HG03378 (cell line): ENCODE data around the gene PRKACA.
A peak's percentile ranks its signal among the peaks of the same experiment; 100 is the strongest.

ENCODE experiments used
- ATAC-seq: cut with Tn5 transposase; IDR thresholded peaks from one replicate; pipeline ENCODE4 v1.9.1; 2021; ENCODE audit warnings: mild to moderate bottlenecking, moderate library complexity; ENCODE audit not compliant: unreplicated experiment

PRKACA gene

DNA sequence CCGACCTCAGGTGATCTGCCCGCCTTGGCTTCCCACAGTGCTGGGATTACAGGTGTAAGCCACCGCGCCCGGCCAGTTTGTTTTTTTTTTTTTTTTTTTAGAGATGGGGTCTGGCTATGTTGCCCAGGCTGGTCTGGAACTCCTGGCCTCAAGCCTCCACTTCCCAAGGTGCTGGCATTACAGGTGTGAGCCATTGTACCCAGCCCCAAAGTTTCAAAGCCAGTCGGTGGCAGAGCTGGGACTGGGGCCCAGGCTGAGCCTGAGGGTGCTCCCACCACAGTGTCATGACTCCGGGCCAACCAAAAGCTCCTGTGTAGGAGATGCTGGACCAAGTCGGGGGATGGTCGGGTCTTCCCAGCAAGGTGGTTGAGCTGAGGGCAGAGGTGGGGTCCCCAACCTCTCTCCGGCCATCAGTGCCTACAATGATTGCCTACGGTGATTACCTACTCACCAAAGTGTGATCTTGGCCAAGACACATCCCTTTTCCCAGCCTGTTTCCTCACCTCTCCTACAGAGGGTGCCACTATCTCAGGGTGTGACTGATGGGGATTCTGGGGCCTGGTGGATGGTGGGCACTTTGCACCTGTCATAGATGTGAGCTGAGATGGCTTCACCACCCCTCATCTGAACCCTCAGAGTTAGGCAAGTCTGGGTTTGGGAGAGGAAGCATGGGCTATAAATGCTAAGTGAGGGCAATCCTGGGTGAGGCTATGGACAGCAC lies 21.1 kb downstream of the PRKACA start:
- no peak for ATAC-seq

DNA sequence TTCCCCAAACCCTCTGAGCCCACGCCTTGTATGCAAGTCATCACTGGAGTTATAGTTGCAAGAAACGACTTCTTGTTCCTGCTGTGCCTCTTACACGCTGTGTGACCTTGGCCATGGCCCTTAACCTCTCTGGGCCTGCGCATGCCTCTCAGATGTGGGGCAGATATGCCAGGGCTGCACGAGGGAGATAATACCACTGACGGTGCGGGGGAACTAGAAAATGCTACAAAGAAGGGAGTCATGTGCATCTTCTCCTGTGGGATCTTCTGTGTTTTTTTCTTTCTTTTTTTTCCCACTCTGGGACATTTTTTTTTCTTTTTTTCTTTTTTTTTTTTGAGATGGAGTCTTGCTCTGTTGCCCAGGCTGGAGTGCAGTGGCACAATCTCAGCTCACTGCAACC lies 22.7 kb downstream of the PRKACA start:
- ATAC-seq: no peak

DNA sequence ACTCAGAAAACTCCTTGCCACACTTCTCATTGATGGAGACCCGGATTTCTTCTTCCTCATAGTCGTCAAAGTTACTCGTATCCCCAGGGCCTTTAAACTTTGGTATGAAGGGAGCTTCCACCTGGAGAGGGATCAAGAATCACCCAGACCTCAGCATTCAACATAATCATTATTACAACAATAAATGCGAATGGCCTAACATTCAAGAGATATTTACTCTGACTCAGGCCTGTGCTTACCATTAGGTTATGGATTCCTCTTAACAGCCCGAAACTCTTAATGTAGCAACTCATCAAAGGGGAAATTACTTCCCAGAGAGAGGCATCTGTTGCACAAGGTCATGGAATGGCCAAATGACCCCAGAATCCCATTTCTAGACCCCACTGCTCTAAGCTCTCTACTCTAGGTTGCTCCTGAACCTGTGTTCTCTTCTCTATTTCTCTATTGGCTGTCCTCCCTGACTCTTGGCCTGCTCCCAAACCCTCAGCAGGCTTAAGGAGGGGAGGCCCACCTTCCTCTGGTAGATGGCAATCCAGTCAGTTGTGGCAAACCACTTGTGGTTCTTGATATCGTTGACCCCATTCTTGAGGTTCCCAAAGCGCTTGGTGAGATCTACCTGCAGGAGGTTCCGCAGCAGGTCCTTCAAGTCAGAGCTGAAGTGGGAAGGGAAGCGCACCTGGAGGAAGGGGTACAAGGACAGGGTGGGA lies 24.3 kb downstream of the PRKACA start:
- ATAC-seq: no peak

DNA sequence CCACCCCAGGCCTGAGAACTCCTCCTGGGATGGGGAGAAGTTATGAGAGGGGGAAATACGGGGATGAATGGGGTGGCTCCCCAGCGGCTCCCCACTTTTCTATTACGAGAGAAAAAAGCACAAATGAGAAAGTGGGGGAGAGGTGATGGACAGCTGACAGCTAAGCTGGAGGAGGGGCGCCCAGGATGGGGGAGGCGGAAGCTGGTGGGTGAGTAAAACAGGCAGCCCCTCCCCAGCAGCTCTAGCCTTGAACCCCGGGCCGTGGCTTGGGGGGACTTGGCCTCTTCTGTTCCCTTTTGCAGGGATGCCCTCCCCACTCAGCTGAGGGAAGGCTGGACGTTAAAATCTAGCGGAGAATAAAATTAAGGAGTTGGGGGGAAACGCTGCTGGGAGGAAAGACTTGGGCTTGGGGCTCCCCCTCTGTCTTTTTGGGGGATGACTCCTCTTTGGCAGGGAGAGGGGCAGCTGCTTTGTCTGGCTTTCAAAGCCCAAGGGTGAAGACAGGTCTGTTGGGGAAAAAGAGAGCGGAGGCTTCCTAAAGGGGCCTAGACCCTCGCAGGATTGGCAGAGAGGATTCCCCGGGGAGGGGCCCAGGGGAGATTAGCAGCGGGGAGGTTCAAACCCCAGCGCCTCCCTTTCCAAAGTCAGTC lies 25.6 kb downstream of the PRKACA start:
- ATAC-seq: no peak

DNA sequence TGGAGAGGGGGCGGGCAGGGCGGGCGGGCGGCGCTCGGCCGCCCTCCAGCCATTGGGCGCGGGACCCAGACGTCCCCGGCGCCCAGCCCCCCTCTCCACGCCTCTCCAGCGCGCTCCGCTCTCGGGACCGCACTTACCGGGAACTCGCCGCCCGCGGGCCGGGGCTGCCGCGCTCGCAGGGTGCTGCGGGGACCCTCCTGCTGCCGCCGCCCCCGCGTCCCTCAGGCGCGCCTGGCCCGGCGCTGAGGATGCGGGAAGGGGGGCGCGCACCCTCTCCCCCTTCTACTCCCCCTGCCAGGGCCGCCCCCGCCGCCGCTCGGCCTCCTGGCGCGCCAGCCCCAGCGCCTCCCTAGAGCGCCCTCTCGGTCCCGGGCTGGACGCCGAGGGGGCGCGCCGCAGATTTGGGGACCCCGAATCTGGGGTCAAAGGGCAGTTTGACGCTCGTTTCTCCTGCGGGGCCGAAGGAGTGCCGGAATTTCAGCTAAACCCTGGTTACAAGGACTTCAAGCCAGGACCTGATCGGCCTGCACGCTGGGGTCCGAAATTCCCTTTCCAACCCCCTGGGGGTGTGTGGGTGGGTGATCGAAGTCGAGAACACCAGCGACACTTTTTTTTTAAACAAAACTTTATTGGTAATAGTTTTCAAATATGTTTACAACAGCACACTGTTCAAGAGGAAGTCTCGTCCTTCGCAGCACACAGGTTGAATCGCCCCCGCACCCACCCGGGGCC lies 26.3 kb downstream of the PRKACA start:
- no peak for ATAC-seq

DNA sequence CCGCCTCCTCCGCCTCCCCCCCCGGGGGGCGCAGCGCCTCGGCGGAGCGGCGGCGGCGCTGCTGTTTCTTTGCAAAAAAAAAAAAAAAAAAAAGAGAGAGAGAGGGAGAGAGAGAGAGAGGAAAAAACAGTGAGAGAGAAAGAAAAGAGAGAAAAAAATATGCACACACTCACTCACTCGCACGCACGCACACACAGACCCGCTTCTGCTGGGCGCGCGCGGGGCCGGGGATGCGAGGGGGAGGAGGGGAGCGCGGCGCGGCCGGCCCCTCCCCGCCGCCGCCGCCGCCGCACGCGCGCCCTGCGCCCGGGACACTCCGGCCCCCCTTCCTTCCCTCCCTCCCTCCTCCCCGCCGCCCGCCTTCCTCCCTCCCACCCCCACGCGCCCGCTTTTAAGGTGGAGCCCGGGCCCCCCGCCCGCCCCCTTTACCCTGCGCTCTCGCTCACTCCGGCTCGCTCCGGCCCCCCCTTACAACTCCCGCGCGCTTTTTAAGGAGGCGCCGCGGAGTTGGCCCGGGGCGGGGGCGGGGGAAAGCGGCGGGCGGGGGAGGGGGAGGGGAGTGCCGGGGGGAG lies 27.0 kb downstream of the PRKACA start, which contains the start of gene SAMD1:
TSS of gene SAMD1 (minus strand) at position 243 of the 572 bp plus-strand sequence.
- no peak for ATAC-seq

DNA sequence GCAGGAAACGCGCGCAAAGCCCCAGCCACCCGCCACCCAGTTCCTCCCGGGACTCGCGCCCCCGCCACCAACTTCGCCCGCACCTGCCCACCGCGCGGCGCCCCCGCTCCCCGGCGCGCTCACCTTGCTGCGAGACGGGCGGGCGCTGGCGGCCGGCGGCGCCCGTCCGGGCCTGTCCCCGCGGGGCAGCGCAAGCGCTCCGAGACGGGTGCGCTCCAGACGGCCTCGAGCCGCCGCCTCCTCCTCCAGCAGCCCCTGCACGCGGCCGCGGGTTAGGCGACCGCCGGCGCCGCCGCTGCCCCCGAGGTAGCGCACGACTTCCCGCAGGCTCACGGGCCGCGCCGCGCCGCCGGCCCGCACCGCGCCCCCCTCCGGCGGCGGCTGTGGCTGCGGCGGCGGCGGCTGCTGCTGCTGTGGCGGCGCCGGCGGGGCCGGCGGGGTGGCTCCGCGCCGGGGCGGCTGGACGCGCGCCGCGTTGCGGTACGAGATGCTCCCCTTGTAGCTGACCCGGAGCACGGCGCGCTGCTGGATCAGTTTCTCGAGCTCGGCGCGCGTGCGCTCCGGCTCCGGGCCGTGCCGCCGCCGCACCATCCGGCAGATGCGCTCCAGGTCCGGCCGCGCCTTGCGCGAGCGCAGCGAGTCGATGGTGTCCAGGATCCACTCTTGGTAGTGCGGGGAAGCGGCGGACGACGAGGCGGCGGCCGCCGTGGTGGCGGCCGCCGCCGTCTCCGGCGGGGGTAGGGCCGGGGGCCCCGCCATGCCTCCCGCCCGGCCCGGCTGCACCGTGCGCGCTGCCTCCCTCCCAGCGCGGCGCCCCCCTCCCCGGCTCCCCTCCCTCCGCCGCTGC lies 27.7 kb downstream of the PRKACA start:
- no peak for ATAC-seq

DNA sequence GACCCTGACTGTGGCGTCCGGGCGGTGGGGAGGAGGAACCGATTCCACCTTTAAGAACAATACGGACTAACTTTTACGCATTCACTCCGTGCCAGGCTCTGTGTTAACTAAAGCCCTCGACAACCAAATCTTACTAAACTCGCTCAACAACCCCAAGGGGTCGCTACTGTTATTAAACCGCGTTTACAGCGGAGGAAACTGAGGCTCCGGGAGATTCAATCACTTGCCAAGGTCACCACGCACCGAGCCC lies 28.2 kb downstream of the PRKACA start:
- no peak for ATAC-seq

DNA sequence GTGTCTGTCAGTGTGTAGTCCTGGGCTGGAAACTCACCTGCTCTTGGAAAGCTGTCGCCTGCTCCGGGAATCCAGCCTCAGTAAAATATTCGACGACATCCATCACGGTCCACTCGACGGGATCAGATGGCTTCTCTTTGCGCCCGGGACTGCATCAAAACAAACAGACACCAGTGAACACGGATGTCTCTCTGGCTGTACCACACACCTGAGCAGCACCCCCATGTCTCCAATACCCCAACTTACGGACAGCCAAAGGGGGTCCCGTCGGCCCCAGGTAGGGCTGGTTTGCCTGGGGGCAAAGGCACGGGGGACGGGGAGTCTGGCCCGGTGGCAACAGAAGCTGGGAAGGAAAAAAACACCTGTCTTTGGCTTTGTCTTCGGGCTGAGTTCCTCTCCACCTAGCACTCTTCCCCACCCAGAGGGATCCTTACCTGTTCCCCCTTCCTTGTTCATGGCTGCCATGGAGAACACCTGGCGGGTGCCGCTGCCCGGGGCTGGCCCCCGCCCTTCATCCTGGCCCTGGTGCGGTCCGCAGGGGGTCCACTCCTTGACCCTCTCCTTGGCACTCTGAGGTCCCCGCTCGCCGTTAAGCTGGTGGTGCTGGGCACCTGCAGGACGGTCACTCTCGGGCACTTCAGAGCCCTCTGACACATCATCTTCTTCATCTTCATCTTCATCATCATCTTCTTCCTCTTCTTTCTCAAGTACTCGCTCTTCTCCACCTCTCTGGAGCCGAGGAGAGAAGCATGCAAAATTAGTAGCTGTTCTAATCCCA lies 28.7 kb downstream of the PRKACA start:
- no peak for ATAC-seq

DNA sequence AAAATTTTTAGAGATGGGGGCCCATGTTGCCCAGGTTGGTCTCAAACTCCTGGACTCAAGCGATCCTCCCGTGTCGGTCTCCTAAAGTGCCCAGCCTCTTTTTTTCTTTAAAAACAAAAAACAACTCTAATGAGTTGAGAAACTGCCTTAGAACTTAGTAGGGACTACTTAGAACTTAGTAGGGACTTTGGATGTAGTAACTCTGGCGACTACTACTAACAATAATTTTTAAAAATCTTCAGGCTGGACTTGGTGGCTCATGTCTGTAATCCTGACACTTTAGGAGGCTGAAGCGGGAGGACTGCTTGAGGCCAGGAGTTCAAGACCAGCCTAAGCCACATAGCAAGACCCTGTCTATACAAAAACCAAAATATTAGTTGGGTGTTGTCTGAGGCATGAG lies 31.5 kb downstream of the PRKACA start:
- no peak for ATAC-seq

DNA sequence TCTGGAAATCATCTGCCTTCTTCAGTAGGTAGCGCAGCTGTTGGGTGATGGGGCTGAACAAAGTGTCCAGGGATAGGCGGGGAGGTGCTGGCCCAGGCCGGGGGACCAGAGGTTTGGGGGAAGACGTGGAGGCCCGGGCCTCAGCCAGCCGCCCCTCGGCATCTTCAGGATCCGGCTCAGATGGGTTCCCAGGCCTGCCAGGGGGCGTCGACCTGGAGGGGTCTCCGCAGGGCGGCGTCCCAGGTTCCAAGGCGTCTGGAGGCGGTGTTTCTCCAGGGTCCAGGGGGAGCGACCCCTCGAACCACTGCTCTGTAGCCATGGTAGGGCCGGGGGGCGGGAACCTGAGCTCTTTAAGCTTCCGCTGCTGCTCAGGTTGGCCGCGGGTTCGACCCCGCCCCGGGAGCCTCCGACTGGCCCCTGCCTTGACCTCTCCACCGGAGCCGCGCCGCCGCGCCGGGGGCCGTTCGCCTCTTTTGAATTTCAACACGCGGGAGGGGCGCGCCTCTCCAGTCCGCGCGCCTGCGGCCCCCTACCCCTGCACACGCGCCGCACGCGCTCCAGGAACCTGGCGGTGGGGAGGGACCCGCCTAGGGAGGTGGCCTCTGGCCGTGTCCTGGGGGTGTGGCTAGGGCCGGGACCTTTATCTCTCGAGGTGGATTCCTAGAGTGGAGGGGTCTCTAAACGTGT lies 32.1 kb downstream of the PRKACA start, which contains the start of gene C19orf67:
TSS of gene C19orf67 (minus strand) at position 475 of the 687 bp plus-strand sequence. CDS start at position 319, 156 bp downstream.
- ATAC-seq: no peak

DNA sequence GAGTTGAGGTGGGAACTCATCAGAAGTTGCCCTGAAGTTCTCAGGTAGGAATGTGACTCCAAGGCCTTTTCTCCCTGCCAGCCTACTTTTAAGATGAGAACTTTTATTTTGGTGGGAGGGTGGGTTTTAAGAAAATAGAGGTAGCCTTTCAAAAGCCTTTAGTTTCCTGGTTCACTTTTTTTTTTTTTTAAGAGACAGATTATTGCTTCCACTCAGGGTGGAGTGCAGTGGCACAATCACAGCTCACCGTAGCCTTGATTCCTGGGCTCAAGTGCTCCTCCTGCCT lies 34.9 kb downstream of the PRKACA start:
- ATAC-seq: no peak

DNA sequence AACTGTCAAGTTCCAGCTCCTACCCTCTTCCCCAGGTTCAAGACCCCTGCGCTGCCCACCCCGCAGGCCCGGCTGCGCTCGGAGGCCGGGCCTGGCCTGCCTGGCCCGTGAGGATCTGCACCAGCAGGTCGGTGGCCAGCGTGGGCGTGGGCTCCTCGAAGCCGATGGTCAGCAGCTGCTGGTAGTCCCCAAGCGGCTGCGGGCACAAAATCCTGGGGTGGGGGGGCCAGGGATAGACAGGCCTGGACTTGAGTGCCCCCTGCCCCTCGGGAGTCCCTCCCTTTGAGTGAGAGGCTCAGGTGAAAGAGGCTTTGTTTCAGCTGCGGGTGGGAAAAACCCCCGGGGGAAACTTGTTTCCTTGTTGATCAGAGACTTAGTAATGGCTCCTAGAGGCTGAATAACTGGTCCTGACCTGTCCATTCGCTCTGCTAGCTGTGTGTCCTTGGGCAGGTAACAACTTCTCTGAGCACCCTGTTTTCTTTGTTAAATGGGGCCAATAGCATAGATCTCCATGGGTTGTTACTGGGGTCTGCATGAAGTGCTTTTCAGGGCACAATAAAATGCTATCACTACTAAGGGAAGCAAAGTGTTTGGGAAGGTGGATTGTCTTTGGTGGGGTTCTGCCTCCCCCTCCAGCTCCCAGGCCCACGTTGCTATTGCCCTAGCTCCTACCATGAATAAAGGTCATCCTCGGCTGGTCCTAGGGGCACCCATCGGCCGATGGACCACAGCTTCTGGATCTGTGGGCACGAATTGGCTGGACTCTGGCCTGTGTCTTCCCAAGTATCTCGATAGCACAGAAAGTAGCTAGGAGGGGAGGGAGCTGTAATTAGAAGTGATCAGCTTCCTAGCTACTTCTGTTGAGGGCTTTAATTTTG lies 35.5 kb downstream of the PRKACA start:
- ATAC-seq: no peak

DNA sequence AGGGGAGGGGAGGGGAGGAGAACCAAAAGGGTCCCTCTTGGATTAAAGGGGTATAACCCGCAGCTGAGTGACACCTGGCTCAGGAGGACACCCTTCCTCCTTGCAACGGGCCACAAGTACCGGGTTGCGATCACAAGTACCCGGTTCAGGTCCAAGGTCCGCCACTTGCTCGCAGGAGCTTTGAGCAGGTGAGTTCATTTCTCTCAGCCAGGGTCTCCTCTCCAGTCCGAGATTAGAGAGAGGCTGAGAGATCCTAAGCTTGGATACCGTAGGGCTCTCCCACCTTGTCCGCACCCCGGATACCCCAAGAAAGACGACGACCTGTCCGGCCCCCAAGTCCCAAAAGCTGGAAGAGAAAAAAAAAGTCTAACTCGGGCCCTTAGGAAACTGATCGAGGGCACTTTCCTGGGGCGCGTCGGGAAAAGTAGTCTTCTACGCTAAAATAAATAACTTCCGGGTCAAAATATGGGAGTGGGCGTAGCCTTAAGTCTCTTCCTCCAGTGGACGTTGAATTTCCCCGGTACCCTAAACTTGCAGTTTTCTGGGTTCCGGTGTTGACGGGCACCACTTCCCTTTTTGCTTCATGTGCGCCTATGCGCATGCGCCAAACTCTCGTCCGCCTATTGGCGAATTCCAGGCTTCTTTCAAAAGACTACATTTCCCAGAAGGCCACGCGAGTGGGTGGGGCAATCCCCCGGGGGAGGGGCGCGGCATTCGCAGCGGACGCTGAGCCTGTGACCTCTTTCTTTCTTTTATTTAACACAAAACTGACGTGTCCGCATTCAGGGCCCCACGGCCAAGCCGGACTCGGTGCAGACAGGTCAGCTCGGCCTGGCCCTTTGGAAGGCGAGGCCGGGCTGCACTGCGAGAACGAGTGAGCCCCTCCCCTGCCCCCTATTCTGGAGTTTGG lies 36.4 kb downstream of the PRKACA start:
- peak; percentile 84 for ATAC-seq

DNA sequence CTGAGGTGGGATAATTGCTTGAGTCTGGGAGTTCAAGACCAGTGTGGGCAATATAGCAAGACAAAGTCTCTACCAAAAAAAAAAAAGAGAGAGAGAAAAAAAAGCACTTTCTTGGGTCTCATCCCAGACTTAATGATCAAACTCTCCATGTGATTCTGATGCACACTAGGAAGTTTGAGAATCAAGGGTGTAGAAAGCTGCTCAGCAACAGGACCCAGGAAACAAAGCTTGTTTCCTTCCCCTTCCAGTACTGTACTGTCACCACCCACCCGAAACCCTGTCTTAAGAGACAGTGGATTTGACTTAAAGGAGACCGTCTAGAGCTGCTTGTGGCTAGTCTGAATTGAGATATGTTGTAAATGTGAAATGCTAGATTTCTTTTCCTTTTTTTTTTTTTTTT lies 39.2 kb downstream of the PRKACA start:
- no peak for ATAC-seq

DNA sequence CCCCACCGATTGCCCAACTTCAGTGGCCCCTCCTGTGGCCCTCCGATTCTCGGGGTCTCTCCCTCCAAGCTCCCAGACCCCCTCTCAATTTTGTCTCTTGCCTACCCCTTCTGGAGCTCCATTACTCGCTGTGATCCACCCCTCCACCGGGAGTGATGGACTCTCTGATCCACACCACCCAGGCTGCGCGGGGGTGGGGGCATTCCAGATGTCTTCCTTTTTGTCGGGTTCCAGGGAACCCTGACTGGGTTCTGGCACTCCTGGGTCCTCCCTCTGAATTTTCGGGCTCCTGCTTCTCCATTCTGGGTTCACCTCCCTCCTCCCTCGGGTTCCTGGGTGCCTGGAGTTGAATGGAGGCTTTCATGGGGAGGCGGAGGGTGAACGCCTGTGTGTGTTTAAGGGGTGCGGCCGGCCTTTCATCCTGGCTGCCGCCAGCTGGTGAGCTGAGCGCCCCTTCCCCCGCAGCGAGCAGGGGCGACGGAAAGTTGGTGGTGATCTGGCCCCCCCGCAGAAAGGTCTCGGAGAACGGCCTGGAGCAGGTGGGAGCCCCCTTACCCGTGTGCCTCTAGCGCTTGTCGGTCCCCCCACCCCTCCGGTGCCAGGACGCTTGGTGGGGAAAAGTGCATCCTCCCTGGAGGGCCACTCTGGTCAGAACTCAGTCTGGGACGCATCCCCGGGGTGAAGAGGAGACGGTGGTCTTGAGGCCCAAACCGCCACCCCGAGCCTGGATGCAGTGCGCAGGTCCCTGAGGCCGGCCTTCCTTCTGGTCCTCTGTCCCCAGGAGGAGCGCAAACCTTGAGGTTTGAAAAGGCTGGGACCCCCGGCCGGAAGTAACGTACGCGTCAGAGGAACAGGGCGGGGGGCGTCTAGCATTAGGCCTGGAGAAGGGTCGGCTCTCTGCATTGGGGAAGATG lies 43.4 kb downstream of the PRKACA start:
- ATAC-seq: no peak
